ENCODE measurements around the gene ZCCHC7. TPM values are rescaled to one million over a fixed set of nuclear protein-coding genes. Genes with fewer than 3 reads are reported as not detected.

ZCCHC7 gene
- total and polyA plus RNA-seq, 2 donors (not counting 3 experiments of a cell fraction or from before 2014, with no cell fraction given) = 7.4 to 14.8 TPM

DNA sequence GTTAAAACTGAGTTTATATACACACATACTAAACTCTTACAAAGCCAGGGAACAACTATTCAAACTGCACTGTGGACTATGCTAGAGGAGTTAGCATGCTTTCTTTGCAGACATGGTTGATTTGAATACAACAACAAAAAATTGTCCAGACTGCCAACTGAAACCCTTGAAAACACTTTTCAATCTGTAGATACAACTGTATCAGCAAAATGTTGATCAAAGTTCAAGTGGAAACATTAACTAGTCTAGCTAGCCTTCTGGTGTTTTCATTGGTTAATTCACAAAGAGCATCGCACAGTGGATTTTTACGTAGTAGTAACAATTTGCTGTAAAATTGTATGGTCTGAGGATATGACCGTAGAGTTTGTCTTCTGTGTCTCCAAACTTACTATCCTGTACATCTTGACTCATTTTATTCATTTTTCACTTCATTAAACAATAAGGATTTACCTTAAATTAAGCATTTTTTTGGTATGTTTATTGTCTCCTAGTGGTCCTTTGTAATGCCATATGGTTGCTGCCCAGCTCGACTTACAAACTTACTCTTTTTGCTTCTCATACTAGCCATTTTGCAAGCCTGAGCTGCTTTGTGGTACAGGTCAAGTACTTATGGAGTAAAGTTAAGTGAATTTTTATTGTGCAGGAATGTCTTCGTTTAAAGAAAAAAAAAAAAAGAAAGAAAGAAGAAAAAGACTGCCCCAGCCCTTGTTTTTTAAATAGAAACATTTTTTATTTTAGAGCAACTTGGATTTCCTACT lies 123.4 kb downstream of the ZCCHC7 start:
- intact Hi-C loops (cut with micrococcal nuclease) = no loop called here
- no peaks in the 10 kb centered on the region for H3K4me1 ChIP-seq (ENCODE audit: control insufficient read depth, extremely low read depth, insufficient read depth, low read length)
- no peak overlapping the region for H2AFZ ChIP-seq (ENCODE audit: low read depth, low read length)
- no peaks in the 10 kb centered on the region for H3K27me3 ChIP-seq (ENCODE audit: control insufficient read depth in 2 of 2, insufficient read depth in 2 of 2, low read length in 2 of 2)
- POLR2A ChIA-PET = no interaction called here
- DNase-seq (ENCODE audit: low read depth, low spot score) (no peak), FAIRE-seq (no peak)
- CTCF ChIA-PET = interaction anchor here (0.7 to 1.2 kb wide), 3 partner anchors 13 to 74 kb away, joined by 3 read pairs; no protein-coding TSS in a partner anchor
- no peak overlapping the region for H3K4me3 ChIP-seq (replicated peaks in 1 of 3; ENCODE audit: insufficient read depth in 1 of 3, low read depth in 1 of 3, low read length in 3 of 3)
- peaks cover 2% of the 10 kb centered on the region for H4K20me1 ChIP-seq (replicated peaks; ENCODE audit: control insufficient read depth, extremely low read depth, insufficient read depth, low read length)
- no peaks in the 10 kb centered on the region for H3K9me1 ChIP-seq (replicated peaks; ENCODE audit: control insufficient read depth, extremely low read depth, insufficient read depth, low read length)
- no peak for TF ChIP-seq FOS (IDR thresholded peaks at IDR 0.05; ENCODE audit: borderline replicate concordance, insufficient read depth, low read length)
- TF ChIP-seq EZH2 (IDR thresholded peaks at IDR 0.05; ENCODE audit: borderline replicate concordance, low read depth, low read length, severe bottlenecking) = no peak
- no peak for TF ChIP-seq JUN (IDR thresholded peaks at IDR 0.05; ENCODE audit: borderline replicate concordance, insufficient read depth, insufficient read length, low read depth)
- no peak for TF ChIP-seq GATA2 (IDR thresholded peaks at IDR 0.05; ENCODE audit: insufficient read depth, insufficient read length, low read depth, low read length)
- TF ChIP-seq MYC (IDR thresholded peaks at IDR 0.05; ENCODE audit: low read depth, low read length) = no peak
- no peak for TF ChIP-seq POLR2A (IDR thresholded peaks at IDR 0.05; ENCODE audit: low read depth, low read length)
- no peak for TF ChIP-seq POLR2AphosphoS5 (IDR thresholded peaks at IDR 0.05; ENCODE audit: insufficient read depth, low read depth, low read length)
- no peak for TF ChIP-seq CTCF (IDR thresholded peaks at IDR 0.05; ENCODE audit: extremely low read depth in 1 of 2, insufficient read depth in 1 of 2, low read depth in 1 of 2, low read length in 2 of 2)
- dilution Hi-C loops (cut with MboI; ENCODE audit: extremely low pct_ligation_motif_present, low sequenced_read_pairs) = no loop called here
- no peaks in the 10 kb centered on the region for H3K36me3 ChIP-seq (ENCODE audit: control insufficient read depth in 2 of 2, extremely low read depth in 1 of 2, insufficient read depth in 2 of 2, low read length in 2 of 2)
- BruUV-seq (replicated peaks) = no TSS peak
- H3K4me2 ChIP-seq (ENCODE audit: insufficient read depth, low read length) = no peak overlapping the region
- no peaks in the 10 kb centered on the region for H3K9me3 ChIP-seq (replicated peaks; ENCODE audit: control insufficient read depth, insufficient read depth, low read length)
- no peak overlapping the region for H3K9ac ChIP-seq (replicated peaks; ENCODE audit: extremely low read depth, insufficient read depth, low read length)
- H3K27ac ChIP-seq (ENCODE audit: insufficient read depth, low read depth, low read length) = no peak overlapping the region
- H3K79me2 ChIP-seq (ENCODE audit: control insufficient read depth, insufficient read depth, low read length) = no peaks in the 10 kb centered on the region
